ENCODE results near the gene GIT1.

The GIT1 gene

GRCh38 chr17:29533976-29534375 is 55.5 kb downstream of the GIT1 start:
- H3K4me3 ChIP-seq (ENCODE audit: low read length), result no peak overlapping the region
- DNase-seq (ENCODE audit: low read depth), result no peak
- TF ChIP-seq CTCF (conservative IDR thresholded peaks at IDR 0.05; ENCODE audit: low read depth, low read length), result no peak

- H3K4me3 ChIP-seq (ENCODE audit: low read length), result no peak overlapping the region
- no peak for DNase-seq (ENCODE audit: low read depth)
- TF ChIP-seq CTCF (conservative IDR thresholded peaks at IDR 0.05; ENCODE audit: low read depth, low read length), result no peak
Observed at GRCh38 chr17:29526322-29526721, 63.1 kb downstream of the GIT1 start.

GRCh38 chr17:29524692-29525091 is 64.8 kb downstream of the GIT1 start:
- no peak for DNase-seq (ENCODE audit: low read depth)

More at GRCh38 chr17:29524692-29525091, 64.8 kb downstream of the GIT1 start:
- no peak for TF ChIP-seq CTCF (conservative IDR thresholded peaks at IDR 0.05; ENCODE audit: low read depth, low read length)
- no peak overlapping the region for H3K4me3 ChIP-seq (ENCODE audit: low read length)

All from retinal pigment epithelial cell (primary cell).